HepG2 (cell line): Measurements from ENCODE around the gene HSF4. TPM values are rescaled to one million over a fixed set of nuclear protein-coding genes. Genes with fewer than 3 reads are reported as not detected.

ENCODE experiments used
- CREB1 ChIP-seq, 2 experiments: fragments of 450-650 bp in 1 of 2; IDR thresholded peaks; 2 replicates each; pipeline ENCODE4 v1.6.1; 2016 to 2017; ENCODE audit warnings: control low read depth in 1 of 2, mild to moderate bottlenecking in 1 of 2, missing compliant biosample characterization in 1 of 2, missing genetic modification characterization in 1 of 2
- GZF1 ChIP-seq: sonication (generic); formaldehyde crosslinking; IDR thresholded peaks from 2 replicates; pipeline ENCODE4 v1.5.1; 2020; ENCODE audit warnings: mild to moderate bottlenecking, missing genetic modification reagents
- HDAC1 ChIP-seq: sonication (generic); formaldehyde crosslinking; IDR thresholded peaks from 2 replicates; pipeline ENCODE4 v1.5.1; 2020; ENCODE audit warnings: mild to moderate bottlenecking, missing genetic modification reagents
- HOXA7 ChIP-seq: sonication (generic); formaldehyde crosslinking; IDR thresholded peaks from 2 replicates; pipeline ENCODE4 v1.8.1; 2022; ENCODE audit warnings: mild to moderate bottlenecking, missing genetic modification reagents, moderate library complexity
- PTBP1 ChIP-seq: fragments of 200-400 bp; formaldehyde crosslinking; IDR thresholded peaks from 2 replicates; pipeline ENCODE4 v1.6.1; 2018; ENCODE audit warnings: low read length, low read depth; ENCODE audit not compliant: poor library complexity, severe bottlenecking
- SP5 ChIP-seq: IDR thresholded peaks from 2 replicates; pipeline ENCODE4 v1.6.1; 2016; ENCODE audit warnings: low read depth, borderline replicate concordance
- TBX3 ChIP-seq: fragments of 450-650 bp; IDR thresholded peaks from 2 replicates; pipeline ENCODE4 v1.6.1; 2017; ENCODE audit warnings: antibody characterized with exemption, mild to moderate bottlenecking, inconsistent platforms, borderline replicate concordance
- ZFY ChIP-seq: sonication (generic); formaldehyde crosslinking; IDR thresholded peaks from 2 replicates; pipeline ENCODE4 v1.4.0; 2020; ENCODE audit warnings: missing genetic modification reagents
- ZIK1 ChIP-seq: sonication (generic); formaldehyde crosslinking; IDR thresholded peaks from 2 replicates; pipeline ENCODE4 v1.5.0; 2020; ENCODE audit warnings: mild to moderate bottlenecking, low read depth, missing genetic modification reagents, borderline replicate concordance
- ZNF331 ChIP-seq: sonication (generic); formaldehyde crosslinking; IDR thresholded peaks from 2 replicates; pipeline ENCODE4 v1.4.0; 2020; ENCODE audit warnings: missing genetic modification reagents
- ZNF615 ChIP-seq: sonication (generic); formaldehyde crosslinking; IDR thresholded peaks from 2 replicates; pipeline ENCODE4 v1.5.0; 2020; ENCODE audit warnings: mild to moderate bottlenecking, missing genetic modification reagents, borderline replicate concordance
- polyA plus RNA-seq, 8 experiments: library from polyadenylated mRNA; depleted of rRNA in 3 of 8; stranded (reverse) in 7 of 8; unstranded in 1 of 8; fragments of >200 nt; fragmentation: Illumina TruSeq in 4 of 8; extraction: Trizol in 4 of 8; gene quantifications; 2 replicates each; pipeline versions ENCODE4 v1.2.1 to v1.2.3, GENCODE V29; 2011 to 2016; ENCODE audit warnings: low read depth in 4 of 8, missing spikeins in 1 of 8, mixed read lengths in 1 of 8; ENCODE audit not compliant: insufficient read depth in 1 of 8
- total RNA-seq, 5 experiments: library from RNA; depleted of rRNA; stranded (reverse); fragments of >200 nt; fragmentation: Illumina TruSeq; extraction: Trizol; gene quantifications; 2 replicates each; pipeline ENCODE4 v1.2.3, GENCODE V29; 2016; ENCODE audit warnings: low read depth in 1 of 5
- TF ChIP-seq, protein P1 (sequence below): sonication (generic); formaldehyde crosslinking; IDR thresholded peaks from 2 replicates; pipeline ENCODE4 v1.9.0; 2021; ENCODE audit warnings: mild to moderate bottlenecking, missing genetic modification reagents
- TF ChIP-seq, protein P2 (sequence below): sonication (generic); formaldehyde crosslinking; IDR thresholded peaks from 2 replicates; pipeline ENCODE4 v1.8.0; 2022; ENCODE audit warnings: missing genetic modification reagents, low read depth, mild to moderate bottlenecking, borderline replicate concordance
- TF ChIP-seq, protein P3 (sequence below): sonication (generic); formaldehyde crosslinking; conservative IDR thresholded peaks from 2 replicates; pipeline ENCODE4 v1.8.0; 2022; ENCODE audit warnings: mild to moderate bottlenecking, moderate library complexity, missing genetic modification reagents
- TF ChIP-seq, protein P4 (sequence below): fragments of 450-650 bp; IDR thresholded peaks from 2 replicates; pipeline ENCODE4 v1.6.1; 2017
- TF ChIP-seq, protein P5 (sequence below): sonication (generic); formaldehyde crosslinking; IDR thresholded peaks from 2 replicates; pipeline ENCODE4 v1.5.1; 2020; ENCODE audit warnings: mild to moderate bottlenecking, missing genetic modification reagents, moderate library complexity

HSF4 gene
- total and polyA plus RNA-seq, 2 of the 13 experiments (the other 11 are each of a cell fraction or from before 2014, with no cell fraction given), result 3.5 to 16.9 TPM

DNA sequence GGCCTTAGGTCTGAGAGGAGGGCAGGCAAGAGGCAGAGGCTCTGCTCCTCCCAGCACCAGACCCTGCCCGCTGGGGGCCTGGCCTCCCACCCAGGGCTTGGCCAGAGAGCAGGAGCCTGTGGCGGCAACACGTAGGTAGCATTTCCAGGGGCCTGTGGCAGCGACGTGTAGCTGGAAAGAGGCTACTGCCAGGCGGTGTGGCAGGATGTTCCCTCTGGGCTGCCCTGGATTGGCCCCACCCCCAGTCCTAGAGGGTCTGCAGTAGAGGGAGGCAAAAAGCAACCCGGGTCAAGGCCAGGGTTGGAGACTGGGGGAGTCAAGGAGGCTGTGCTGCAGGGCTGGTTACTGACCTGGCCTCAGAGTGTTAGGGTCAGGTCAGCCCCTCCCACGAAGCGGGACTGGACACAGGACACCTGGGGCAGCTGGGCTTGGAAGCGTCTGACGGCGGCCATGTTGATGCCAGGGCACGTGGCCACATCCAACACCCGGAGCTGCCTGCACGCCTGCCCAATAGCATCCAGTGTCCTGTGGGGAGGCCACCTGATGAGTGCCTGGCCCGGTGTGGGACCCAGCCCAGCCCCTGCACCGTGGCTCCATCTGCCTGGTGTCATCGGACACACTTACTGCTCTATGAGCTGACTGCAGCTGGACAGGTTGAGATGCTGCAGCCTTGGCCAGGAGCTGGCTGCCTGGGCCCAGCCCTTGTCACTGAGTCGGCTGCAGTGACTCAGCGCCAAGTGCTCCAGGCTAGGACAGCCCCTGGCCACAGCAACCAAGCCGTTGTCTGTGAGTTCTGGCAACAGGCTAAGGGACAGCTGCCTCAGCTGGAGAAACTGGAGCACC is 42.9 kb downstream of the HSF4 start (continued):
- TF ChIP-seq, protein P1, sequence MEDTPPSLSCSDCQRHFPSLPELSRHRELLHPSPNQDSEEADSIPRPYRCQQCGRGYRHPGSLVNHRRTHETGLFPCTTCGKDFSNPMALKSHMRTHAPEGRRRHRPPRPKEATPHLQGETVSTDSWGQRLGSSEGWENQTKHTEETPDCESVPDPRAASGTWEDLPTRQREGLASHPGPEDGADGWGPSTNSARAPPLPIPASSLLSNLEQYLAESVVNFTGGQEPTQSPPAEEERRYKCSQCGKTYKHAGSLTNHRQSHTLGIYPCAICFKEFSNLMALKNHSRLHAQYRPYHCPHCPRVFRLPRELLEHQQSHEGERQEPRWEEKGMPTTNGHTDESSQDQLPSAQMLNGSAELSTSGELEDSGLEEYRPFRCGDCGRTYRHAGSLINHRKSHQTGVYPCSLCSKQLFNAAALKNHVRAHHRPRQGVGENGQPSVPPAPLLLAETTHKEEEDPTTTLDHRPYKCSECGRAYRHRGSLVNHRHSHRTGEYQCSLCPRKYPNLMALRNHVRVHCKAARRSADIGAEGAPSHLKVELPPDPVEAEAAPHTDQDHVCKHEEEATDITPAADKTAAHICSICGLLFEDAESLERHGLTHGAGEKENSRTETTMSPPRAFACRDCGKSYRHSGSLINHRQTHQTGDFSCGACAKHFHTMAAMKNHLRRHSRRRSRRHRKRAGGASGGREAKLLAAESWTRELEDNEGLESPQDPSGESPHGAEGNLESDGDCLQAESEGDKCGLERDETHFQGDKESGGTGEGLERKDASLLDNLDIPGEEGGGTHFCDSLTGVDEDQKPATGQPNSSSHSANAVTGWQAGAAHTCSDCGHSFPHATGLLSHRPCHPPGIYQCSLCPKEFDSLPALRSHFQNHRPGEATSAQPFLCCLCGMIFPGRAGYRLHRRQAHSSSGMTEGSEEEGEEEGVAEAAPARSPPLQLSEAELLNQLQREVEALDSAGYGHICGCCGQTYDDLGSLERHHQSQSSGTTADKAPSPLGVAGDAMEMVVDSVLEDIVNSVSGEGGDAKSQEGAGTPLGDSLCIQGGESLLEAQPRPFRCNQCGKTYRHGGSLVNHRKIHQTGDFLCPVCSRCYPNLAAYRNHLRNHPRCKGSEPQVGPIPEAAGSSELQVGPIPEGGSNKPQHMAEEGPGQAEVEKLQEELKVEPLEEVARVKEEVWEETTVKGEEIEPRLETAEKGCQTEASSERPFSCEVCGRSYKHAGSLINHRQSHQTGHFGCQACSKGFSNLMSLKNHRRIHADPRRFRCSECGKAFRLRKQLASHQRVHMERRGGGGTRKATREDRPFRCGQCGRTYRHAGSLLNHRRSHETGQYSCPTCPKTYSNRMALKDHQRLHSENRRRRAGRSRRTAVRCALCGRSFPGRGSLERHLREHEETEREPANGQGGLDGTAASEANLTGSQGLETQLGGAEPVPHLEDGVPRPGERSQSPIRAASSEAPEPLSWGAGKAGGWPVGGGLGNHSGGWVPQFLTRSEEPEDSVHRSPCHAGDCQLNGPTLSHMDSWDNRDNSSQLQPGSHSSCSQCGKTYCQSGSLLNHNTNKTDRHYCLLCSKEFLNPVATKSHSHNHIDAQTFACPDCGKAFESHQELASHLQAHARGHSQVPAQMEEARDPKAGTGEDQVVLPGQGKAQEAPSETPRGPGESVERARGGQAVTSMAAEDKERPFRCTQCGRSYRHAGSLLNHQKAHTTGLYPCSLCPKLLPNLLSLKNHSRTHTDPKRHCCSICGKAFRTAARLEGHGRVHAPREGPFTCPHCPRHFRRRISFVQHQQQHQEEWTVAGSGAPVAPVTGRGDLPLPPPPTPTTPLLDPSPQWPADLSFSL (CRISPR knock-in tag), result 0 out of 2 replicates have a peak, but pooled peaks have one; percentile 22
- TF ChIP-seq ZFY (CRISPR knock-in tag) (peak; percentile 46), ZIK1 (CRISPR knock-in tag) (0 out of 2 replicates have a peak, but pooled peaks have one; percentile 17), TBX3 (no peak), ZNF615 (CRISPR knock-in tag) (no peak), PTBP1 (peak; percentile 20), CREB1 (IDR thresholded peaks at IDR 0.05) (no peak), CREB1 (CRISPR knock-in tag; IDR thresholded peaks at IDR 0.05) (no peak), SP5 (no peak), HDAC1 (CRISPR knock-in tag) (0 out of 2 replicates have a peak, but pooled peaks have one; percentile 28), GZF1 (no peak), ZNF331 (CRISPR knock-in tag) (0 out of 2 replicates have a peak, but pooled peaks have one; percentile 8), HOXA7 (no peak)
- TF ChIP-seq, protein P2, sequence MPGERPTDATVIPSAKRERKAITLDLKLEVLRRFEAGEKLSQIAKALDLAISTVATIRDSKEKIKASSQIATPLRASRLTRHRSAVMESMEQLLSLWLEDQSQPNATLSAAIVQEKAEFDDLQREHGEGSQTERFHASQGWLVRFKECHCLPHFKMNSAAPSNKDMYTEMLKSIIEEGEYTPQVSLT, result no peak
- TF ChIP-seq, protein P3, sequence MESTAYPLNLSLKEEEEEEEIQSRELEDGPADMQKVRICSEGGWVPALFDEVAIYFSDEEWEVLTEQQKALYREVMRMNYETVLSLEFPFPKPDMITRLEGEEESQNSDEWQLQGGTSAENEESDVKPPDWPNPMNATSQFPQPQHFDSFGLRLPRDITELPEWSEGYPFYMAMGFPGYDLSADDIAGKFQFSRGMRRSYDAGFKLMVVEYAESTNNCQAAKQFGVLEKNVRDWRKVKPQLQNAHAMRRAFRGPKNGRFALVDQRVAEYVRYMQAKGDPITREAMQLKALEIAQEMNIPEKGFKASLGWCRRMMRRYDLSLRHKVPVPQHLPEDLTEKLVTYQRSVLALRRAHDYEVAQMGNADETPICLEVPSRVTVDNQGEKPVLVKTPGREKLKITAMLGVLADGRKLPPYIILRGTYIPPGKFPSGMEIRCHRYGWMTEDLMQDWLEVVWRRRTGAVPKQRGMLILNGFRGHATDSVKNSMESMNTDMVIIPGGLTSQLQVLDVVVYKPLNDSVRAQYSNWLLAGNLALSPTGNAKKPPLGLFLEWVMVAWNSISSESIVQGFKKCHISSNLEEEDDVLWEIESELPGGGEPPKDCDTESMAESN, result peak; percentile 48; the same call in 1 of the 2 replicates
- TF ChIP-seq, protein P4, sequence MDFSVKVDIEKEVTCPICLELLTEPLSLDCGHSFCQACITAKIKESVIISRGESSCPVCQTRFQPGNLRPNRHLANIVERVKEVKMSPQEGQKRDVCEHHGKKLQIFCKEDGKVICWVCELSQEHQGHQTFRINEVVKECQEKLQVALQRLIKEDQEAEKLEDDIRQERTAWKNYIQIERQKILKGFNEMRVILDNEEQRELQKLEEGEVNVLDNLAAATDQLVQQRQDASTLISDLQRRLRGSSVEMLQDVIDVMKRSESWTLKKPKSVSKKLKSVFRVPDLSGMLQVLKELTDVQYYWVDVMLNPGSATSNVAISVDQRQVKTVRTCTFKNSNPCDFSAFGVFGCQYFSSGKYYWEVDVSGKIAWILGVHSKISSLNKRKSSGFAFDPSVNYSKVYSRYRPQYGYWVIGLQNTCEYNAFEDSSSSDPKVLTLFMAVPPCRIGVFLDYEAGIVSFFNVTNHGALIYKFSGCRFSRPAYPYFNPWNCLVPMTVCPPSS, result no peak
- TF ChIP-seq, protein P5, sequence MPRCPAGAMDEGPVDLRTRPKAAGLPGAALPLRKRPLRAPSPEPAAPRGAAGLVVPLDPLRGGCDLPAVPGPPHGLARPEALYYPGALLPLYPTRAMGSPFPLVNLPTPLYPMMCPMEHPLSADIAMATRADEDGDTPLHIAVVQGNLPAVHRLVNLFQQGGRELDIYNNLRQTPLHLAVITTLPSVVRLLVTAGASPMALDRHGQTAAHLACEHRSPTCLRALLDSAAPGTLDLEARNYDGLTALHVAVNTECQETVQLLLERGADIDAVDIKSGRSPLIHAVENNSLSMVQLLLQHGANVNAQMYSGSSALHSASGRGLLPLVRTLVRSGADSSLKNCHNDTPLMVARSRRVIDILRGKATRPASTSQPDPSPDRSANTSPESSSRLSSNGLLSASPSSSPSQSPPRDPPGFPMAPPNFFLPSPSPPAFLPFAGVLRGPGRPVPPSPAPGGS (CRISPR knock-in tag), result 0 out of 2 replicates have a peak, but pooled peaks have one; percentile 33
